Osteoblast (primary cell): ENCODE results near the gene PPP1R9A. TPM values are rescaled to one million over a fixed set of nuclear protein-coding genes. Genes with fewer than 3 reads are reported as not detected.
A peak's percentile ranks its signal among the peaks of the same experiment; 100 is the strongest.

Source experiments
- DNase-seq: peaks from one replicate; pipeline ENCODE4 v3.0.0; 2011; ENCODE audit warnings: low spot score, mixed read lengths; ENCODE audit not compliant: insufficient read length; ENCODE audit errors: missing footprints
- H2AFZ ChIP-seq: 2 replicates; pipeline ENCODE4 v1.6.0; 2011; ENCODE audit warnings: mild to moderate bottlenecking, low read length
- H3K27ac ChIP-seq: 2 replicates; pipeline ENCODE4 v1.5.1; 2011; ENCODE audit warnings: mild to moderate bottlenecking, low read depth, low read length, moderate library complexity
- H3K27me3 ChIP-seq: 2 replicates; pipeline ENCODE4 v1.6.0; 2012; ENCODE audit warnings: mild to moderate bottlenecking, control low read depth, inconsistent platforms, low read length, moderate library complexity; ENCODE audit not compliant: insufficient read depth
- H3K36me3 ChIP-seq: 2 replicates; pipeline ENCODE4 v1.5.1; 2011; ENCODE audit warnings: mild to moderate bottlenecking, low read length, control low read depth, moderate library complexity; ENCODE audit not compliant: insufficient read depth
- H3K4me1 ChIP-seq: 2 replicates; pipeline ENCODE4 v1.5.1; 2011; ENCODE audit warnings: mild to moderate bottlenecking, low read length, control low read depth, moderate library complexity; ENCODE audit not compliant: insufficient read depth
- H3K4me2 ChIP-seq: 2 replicates; pipeline ENCODE4 v1.6.0; 2011; ENCODE audit warnings: mild to moderate bottlenecking, low read length; ENCODE audit not compliant: insufficient read depth
- H3K4me3 ChIP-seq: fragments of 200-600 bp; sonication (generic); 3 replicates; pipeline ENCODE4 v1.5.1; 2012; ENCODE audit warnings: mild to moderate bottlenecking, low read length, inconsistent platforms; ENCODE audit not compliant: insufficient read depth
- H3K79me2 ChIP-seq: 2 replicates; pipeline ENCODE4 v1.6.0; 2012; ENCODE audit warnings: mild to moderate bottlenecking, low read length, control low read depth, inconsistent platforms; ENCODE audit not compliant: insufficient read depth
- H3K9me3 ChIP-seq: 2 replicates; pipeline ENCODE4 v1.5.1; 2011; ENCODE audit warnings: low read depth, low read length, control low read depth
- H4K20me1 ChIP-seq: 2 replicates; pipeline ENCODE4 v1.6.0; 2012; ENCODE audit warnings: mild to moderate bottlenecking, low read length, control low read depth; ENCODE audit not compliant: insufficient read depth
- total RNA-seq: library from RNA; depleted of rRNA; stranded (reverse); fragments of >200 nt; gene quantifications from 2 replicates; pipeline ENCODE4 v1.2.3, GENCODE V29; 2012
- TF ChIP-seq, protein P1 (sequence below): IDR thresholded peaks from 2 replicates; pipeline ENCODE4 v1.5.1; 2011; ENCODE audit warnings: mild to moderate bottlenecking, low read depth, low read length, moderate library complexity; ENCODE audit errors: extremely low read depth

PPP1R9A gene
- total RNA-seq, 1 donor = under 0.01 TPM

DNA sequence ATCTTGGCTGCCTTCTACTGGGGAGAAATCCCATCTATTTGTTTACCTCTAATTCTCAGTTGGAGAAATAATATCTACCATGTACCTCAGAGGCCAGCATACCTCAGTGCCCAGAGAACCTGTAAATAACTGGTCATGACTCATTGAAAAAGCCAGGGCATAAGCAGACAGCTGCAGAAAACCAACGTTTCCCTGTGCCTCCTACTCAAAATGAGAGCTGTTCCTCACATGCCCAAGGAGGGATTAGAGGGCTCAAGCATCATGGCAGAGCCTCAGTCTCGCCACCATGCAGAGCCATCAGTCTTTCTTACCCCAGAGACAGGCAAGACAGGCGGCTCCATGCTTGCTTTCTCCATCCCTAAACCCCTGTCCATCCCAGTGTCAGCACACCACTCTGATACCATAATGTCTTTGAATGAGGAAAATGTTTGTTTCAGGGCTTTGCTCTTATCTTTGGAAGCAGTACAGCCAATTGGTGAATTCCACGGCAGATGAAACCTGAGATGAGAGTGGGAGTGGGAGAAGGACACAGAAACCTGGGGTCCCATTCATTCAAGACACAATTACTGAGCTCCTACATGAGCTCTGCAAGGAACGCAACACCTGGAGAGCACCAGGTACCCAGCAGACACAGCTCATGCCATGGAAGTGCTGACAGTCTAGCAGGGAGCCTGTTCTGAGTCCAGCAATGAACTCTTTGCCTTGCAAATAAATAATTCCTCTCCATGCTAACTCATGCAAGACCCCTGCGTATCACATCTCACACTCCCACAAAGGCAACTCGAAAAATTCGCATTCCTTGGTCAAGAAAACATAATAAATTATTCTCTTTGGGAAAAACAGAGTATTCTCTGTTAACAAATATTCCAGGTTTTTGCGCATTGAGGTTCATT, 395.9 kb downstream of the PPP1R9A start:
- Histone ChIP-seq H3K27me3 (peaks cover 13% of the 10 kb centered on the region), H2AFZ (no peak overlapping the region), H3K79me2 (no peaks in the 10 kb centered on the region), H4K20me1 (no peaks in the 10 kb centered on the region), H3K4me3 (no peak overlapping the region), H3K4me2 (no peak overlapping the region), H3K9me3 (no peaks in the 10 kb centered on the region), H3K4me1 (no peaks in the 10 kb centered on the region), H3K36me3 (no peaks in the 10 kb centered on the region), H3K27ac (no peak overlapping the region)
- DNase-seq = peak; percentile 31
- TF ChIP-seq, protein P1, sequence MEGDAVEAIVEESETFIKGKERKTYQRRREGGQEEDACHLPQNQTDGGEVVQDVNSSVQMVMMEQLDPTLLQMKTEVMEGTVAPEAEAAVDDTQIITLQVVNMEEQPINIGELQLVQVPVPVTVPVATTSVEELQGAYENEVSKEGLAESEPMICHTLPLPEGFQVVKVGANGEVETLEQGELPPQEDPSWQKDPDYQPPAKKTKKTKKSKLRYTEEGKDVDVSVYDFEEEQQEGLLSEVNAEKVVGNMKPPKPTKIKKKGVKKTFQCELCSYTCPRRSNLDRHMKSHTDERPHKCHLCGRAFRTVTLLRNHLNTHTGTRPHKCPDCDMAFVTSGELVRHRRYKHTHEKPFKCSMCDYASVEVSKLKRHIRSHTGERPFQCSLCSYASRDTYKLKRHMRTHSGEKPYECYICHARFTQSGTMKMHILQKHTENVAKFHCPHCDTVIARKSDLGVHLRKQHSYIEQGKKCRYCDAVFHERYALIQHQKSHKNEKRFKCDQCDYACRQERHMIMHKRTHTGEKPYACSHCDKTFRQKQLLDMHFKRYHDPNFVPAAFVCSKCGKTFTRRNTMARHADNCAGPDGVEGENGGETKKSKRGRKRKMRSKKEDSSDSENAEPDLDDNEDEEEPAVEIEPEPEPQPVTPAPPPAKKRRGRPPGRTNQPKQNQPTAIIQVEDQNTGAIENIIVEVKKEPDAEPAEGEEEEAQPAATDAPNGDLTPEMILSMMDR = no peak

DNA sequence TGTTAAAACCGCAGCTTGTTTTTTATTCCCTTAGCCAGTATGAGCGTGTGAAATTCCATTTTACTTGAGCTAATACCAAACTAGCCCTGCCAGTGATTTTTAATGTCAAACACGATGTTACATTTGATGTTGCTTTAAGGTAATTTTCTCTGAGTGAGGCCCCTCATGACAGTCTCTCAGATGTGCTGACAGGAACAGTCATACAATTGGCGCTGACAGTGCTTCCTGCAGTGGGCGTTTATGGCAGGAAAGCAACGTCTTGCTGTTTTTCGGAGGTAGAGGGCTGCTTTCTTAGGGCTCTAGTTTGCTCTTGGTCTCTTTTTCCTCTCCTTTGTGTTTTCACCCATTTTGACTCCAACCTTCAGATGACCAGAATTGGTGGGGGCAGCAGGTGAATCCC, 397.6 kb downstream of the PPP1R9A start:
- TF ChIP-seq, protein P1 = no peak
- Histone ChIP-seq H3K4me1 (no peaks in the 10 kb centered on the region), H2AFZ (no peak overlapping the region)

DNA sequence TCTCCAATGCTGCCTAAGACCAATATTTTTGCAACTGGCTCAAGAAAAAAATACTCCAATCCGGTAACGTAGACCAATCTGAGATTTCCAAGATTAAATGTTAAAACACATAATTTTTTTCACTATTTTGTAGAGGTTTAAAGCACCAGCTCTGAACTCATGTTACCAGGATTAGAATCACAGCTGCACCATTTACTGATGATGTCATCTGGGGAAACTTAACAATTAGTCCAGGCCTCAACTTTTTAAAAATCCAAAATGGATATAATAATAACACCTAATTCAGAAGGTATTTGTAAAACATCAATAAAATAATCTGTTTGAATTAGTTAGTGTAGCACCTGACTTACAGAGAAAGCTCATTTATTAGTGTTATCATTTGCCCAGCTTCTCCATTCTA, 402.6 kb downstream of the PPP1R9A start:
- Histone ChIP-seq H3K79me2 (no peaks in the 10 kb centered on the region), H3K27ac (no peak overlapping the region), H4K20me1 (no peaks in the 10 kb centered on the region), H3K9me3 (no peaks in the 10 kb centered on the region), H3K36me3 (no peaks in the 10 kb centered on the region), H3K4me3 (no peak overlapping the region), H2AFZ (no peak overlapping the region), H3K27me3 (peaks cover 8% of the 10 kb centered on the region), H3K4me1 (no peaks in the 10 kb centered on the region), H3K4me2 (no peak overlapping the region)
- TF ChIP-seq, protein P1 = no peak
- DNase-seq = no peak

More for the DNA sequence above, 397.6 kb downstream of the PPP1R9A start:
- DNase-seq = no peak
- Histone ChIP-seq H3K9me3 (no peaks in the 10 kb centered on the region), H3K4me2 (no peak overlapping the region), H3K27me3 (peaks cover 13% of the 10 kb centered on the region), H4K20me1 (no peaks in the 10 kb centered on the region), H3K27ac (no peak overlapping the region), H3K79me2 (no peaks in the 10 kb centered on the region), H3K36me3 (no peaks in the 10 kb centered on the region), H3K4me3 (no peak overlapping the region)

DNA sequence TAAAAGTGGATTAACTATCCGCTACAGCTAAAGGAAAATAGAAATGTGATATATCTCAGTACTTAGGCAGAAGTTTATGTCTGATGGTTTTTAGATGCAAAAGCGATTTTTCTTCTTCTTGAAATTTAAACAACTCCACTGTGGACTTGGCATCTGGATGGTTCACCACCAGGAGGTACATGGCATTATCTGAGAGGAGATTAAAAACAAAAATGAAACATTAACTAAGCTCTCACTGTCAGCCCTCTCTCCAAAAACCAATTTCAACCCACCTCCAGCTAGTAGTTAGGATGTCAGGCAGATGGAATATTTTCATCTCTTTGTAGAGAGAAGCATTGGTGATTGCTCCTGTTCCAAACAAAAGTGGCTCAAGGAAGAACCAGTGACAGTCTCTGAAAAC, 404.0 kb downstream of the PPP1R9A start:
- DNase-seq = no peak
- H3K36me3 ChIP-seq = no peaks in the 10 kb centered on the region
- H3K4me3 ChIP-seq = no peak overlapping the region
- TF ChIP-seq, protein P1 = no peak
- no peaks in the 10 kb centered on the region for H4K20me1 ChIP-seq
- H3K4me2 ChIP-seq = no peak overlapping the region
- no peaks in the 10 kb centered on the region for H3K79me2 ChIP-seq
- no peak overlapping the region for H3K27ac ChIP-seq
- no peaks in the 10 kb centered on the region for H3K4me1 ChIP-seq
- no peak overlapping the region for H2AFZ ChIP-seq
- H3K27me3 ChIP-seq = peaks cover 5% of the 10 kb centered on the region
- H3K9me3 ChIP-seq = no peaks in the 10 kb centered on the region
